HG03039 (cell line): ENCODE measurements around the gene DRC7.
"Not testable (repeated sequence)": the region's sequence is repeated elsewhere in the genome, so short reads cannot be mapped to it uniquely, and the experiment has no call there.

Source experiments
- ATAC-seq: cut with Tn5 transposase; IDR thresholded peaks from one replicate; pipeline ENCODE4 v1.9.1; 2021; ENCODE audit warnings: mild to moderate bottlenecking, moderate library complexity; ENCODE audit not compliant: unreplicated experiment

The DRC7 gene

DNA sequence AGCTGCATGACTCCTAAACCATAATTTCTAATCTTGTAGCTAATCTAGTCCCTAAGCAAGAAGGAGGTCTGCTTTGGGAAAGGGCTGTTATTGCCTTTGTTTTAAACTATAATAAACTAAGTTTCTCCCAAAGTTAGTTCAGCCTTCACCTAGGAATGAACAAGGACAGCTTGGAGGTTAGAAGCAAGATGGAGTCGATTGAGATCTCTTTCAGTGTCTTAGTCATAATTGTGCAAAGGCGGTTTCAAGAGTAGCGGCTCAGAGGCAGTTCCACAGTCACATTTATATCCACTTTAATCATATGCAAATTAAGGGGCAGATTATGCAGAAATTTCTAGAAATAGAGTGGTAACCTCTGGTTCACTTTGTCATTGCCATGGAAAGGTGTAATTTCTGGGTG, 17.4 kb downstream of the DRC7 start:
- ATAC-seq, result no peak

GRCh38 chr16:57712569-57712968, 18.0 kb downstream of the DRC7 start:
- ATAC-seq, result not testable (repeated sequence)

- no peak for ATAC-seq
These were observed 19.0 kb downstream of the DRC7 start for GRCh38 chr16:57713596-57713995.

- no peak for ATAC-seq
These were observed 19.4 kb downstream of the DRC7 start for GRCh38 chr16:57714047-57714446.

DNA sequence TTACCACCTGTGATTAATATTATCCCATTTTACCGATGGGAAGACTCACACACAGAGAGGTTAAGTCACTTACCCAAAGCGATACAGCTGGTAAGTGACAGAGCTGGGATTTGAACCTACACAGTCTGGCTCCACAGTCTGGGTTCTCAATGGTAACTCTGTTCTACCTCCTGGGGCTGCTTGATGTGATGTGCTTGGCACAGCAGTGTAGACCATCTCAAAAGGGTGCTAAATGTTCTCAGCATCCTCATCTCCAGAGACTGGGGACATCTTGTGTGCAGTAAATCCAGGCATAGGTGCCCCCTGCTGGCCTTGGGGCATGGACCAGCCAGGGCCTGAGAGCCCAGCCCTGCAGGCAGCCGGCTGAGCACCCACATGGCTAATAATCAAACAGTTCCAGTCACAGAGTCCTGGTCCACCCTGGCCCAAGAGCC, 25.6 kb downstream of the DRC7 start:
- no peak for ATAC-seq

DNA sequence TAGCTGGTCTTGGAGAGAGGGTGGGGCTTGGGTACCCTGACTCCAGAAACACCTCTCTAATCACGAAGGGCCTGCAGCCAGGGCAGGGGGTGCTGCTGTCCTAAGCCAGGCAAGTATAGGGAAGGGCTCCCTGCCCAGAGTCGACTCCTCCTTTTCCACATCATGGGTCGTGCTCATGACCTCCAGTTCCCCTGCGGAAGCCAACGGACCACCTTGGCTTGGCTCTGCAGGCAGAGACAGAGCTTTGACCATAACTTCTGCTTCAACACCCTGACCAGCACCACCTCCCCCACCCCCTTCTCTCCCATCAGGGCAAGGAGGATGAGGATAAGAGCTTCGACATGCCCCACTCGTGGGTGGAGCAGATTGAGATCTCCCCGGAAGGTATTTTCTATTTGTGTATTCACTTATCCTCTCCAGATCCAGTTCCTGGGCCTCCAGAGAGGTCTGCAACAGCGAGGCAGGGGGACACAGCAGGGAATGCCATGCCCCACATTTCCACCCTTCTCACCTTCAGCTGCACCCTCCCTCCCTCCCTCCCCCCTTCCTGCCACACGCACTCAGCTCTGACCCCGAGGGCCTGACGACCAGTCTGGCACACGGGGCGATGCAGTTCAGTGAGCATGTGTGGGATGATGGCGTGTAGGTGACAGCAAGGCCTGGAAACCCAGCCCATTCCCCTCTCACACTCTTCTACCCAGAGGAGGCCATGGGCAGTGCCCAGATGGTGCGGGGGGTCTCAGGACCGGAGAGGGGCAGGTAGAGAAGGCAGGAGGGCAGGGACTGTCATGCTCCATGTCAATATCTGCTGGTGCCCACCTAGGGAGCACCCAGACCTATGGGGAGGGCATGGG, 27.0 kb downstream of the DRC7 start:
- no peak for ATAC-seq

- no peak for ATAC-seq
These were observed 27.5 kb downstream of the DRC7 start for GRCh38 chr16:57722210-57722499.

DNA sequence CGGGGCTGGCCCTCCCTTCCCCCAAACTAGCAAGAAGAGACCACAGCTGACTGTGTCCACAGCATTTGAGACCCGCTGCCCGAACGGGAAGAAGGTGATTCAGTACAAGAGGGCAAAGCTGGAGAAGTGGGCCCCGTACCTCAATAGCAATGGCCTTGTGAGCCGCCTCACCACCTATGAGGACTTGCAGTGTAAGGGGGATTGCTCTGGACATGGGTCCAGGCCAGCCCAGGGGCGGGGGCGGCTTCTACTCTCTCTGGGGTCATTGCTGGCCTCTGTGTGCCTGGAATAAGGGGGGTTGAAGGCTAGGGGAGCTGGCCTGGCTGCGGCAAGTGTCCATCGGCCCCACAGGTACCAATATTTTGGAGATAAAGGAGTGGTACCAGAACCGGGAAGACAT, 28.0 kb downstream of the DRC7 start:
- no peak for ATAC-seq

DNA sequence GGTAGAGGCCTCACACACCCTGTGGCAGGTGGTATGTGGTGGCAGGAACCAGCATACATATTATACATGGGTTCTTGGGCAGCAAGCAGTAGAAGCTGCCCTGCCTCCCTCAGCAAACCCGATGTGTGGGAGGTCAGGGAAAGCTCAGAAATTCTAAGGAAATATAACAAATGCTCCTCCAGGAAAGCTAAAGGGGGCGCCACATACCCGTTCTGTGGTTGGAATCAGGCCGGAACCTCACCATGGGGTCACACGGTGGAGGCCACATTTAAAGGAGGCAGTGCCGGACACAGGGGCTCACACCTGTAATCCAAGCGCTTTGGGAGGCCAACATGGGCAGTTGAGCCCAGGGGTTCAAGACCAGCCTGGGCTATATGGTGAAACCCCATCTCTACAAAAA, 28.6 kb downstream of the DRC7 start:
- ATAC-seq, result no peak

DNA sequence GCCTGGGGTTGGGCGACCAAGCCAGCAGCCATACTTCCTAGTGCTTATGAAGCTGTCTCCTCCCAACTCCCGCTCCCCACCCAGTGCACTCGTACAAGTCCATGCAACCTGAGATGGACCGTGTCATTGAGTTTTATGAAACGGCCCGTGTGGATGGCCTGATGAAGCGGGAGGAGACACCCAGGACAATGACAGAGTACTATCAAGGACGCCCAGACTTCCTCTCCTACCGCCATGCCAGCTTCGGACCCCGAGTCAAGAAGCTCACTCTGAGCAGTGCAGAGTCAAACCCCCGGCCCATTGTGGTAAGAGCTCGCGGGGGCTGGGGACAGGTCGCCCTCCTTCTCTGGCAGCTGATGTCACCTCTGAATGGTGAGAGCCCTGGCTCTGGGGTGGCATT, 29.9 kb downstream of the DRC7 start:
- ATAC-seq, result no peak

- no peak for ATAC-seq
These were observed 30.5 kb downstream of the DRC7 start for GRCh38 chr16:57725151-57725550.

DNA sequence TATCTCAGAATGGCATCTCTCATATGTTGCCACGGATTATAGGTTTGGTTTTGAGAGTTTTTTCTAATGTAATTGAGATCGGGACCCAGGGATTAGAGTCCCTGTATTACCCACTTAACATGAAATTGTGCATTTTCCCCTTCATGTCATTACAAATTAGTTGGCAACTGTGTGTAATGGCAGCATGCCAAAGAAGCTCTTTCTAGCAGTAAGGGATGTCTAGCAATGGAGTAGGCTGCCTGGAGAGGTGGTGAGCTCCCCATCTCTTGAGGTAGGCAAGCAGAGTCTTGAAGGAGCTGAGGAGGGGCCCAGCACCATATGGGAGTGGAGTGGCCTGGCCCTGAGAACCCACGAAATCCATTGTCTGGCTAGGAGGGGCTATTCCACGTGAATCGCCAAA, 30.9 kb downstream of the DRC7 start:
- no peak for ATAC-seq

GRCh38 chr16:57725976-57726375, 31.4 kb downstream of the DRC7 start:
- ATAC-seq, result no peak

DNA sequence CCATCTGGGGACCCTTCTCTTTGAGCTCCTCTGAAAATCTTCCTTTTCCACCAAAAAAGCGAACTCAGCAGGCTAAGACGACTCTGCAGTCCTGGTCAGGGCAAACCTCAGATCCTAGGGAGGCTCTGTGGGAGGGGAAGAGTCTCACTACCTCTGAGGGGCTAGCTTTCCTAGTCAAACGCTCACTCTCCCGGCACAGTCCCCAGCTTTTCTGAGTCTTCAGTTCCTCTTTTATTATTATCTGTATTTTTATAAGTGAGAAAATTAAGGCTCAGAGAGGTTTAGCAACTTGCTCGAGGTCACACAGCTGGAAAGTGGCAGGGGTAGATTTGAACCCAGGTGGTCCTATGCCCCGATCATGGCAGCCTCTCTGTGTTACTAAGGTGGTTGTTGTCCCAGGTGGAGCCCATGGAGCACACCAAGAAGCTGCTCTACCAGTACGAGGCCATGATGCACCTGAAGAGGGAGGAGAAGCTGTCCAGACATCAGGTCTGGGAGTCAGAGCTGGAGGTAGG, 31.9 kb downstream of the DRC7 start:
- ATAC-seq, result no peak

DNA sequence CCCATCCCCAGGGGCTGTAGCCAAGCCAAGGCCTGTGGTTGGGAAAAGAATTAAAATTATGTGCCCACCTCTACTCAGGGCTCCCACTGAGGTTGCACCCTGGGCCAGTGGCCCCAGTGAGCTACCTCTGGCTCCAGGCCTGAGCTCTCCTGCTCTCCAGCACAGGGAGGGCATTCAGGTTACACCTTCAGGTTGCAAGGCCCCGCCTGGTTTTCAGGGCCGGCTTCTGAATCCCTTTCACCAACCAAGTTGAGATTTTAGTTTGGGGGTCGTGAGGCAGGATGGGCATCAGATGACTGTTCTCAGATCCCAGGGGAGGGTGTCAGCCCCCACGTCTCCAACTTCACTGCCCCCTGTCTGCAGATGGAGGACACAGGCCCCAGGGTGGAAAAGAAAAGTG, 33.0 kb downstream of the DRC7 start:
- no peak for ATAC-seq

GRCh38 chr16:57728336-57729181, 34.0 kb downstream of the DRC7 start:
- no peak for ATAC-seq

DNA sequence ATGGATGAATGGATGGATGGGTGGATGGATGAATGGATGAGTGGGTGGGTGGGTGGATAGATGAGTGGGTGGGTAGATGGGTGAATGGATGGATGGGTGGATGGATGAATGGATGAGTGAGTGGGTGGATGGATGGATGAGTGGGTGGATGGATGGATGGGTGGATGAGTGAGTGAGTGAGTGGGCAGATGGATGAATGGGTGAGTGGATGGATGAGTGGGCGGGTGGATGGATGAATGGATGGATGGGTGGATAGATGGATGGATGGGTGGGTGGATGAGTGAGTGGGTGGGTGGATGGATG, 34.5 kb downstream of the DRC7 start:
- ATAC-seq, result no peak

DNA sequence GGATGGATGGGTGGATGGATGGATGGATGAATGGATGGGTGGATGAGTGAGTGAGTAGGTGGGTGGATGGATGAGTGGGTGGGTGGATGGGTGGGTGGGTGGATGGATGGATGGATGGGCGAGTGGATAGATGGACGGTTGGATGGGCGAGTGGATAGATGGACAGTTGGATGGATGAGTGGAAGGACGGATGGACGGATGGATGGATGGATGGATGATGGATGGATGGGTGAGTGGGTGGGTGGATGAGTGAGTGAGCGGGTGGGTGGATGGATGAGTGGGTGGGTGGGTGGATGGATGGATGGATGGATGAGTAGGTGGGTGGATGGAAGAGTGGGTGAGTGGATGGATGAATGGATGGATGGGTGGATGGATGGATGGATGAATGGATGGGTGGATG, 35.2 kb downstream of the DRC7 start:
- not testable (repeated sequence) for ATAC-seq

GRCh38 chr16:57730771-57731730, 36.4 kb downstream of the DRC7 start:
- no peak for ATAC-seq

DNA sequence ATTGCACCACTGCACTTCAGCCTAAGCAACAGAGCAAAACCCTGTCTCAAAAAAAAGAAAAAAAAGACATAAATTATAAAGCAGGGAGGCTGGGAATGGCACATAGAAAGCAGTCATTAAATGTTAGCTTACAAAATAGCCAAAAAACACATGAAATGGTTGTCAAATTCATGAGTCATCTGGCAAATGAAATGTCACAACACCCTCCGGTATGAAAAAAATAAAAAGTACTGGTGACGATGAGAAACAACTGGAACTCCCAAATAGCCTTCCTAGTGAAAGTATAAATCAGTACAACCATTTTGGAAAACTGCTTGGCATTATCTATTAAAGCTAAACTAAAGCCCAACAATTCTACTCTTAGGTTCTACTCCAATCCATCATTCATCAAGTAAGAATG, 37.4 kb downstream of the DRC7 start:
- no peak for ATAC-seq

DNA sequence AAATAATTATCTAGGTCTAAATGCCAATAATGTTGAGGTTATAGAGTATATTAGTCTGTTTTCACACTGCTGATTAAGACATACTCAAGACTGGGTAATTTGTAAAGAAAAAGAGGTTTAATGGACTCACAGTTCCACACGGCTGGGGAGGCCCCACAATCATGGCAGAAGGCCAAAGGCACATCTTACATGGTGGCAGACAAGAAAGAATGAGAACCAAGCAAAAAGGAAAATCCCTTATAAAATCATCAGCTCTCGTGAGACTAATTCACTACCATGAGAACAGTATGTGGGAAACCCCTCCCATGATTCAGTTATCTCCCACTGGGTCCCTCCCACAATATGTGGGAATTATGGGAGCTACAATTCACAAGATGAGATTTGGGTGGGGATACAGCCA, 38.1 kb downstream of the DRC7 start:
- ATAC-seq, result no peak
